CD8-positive, alpha-beta memory T cell (primary cell): ENCODE results near the gene CARS1. TPM values are rescaled to one million over a fixed set of nuclear protein-coding genes. Genes with fewer than 3 reads are reported as not detected.

ENCODE experiments used
- CTCF ChIA-PET: fragments of 350-600 bp; sonication (Branson Sonifier 250); formaldehyde crosslinking; loops from one replicate; lab custom pipeline; 2021; ENCODE audit warnings: antibody characterized with exemption; lab: Charles Lee
- POLR2A ChIA-PET: fragments of 350-600 bp; sonication (Branson Sonifier 250); formaldehyde crosslinking; loops from one replicate; lab custom pipeline; 2021; ENCODE audit warnings: antibody characterized with exemption; lab: Charles Lee
- DNase-seq, 5 donors: peaks; one replicate each; pipeline versions ENCODE4 v3.0.0 to v3.0.0-alpha.2; 2020 to 2022; ENCODE audit warnings: mixed read lengths in 1 of 5
- H3K27ac ChIP-seq: one replicate; pipeline ENCODE4 v1.7.0; 2013; ENCODE audit warnings: low read depth, mild to moderate bottlenecking, low read length, moderate library complexity
- H3K27me3 ChIP-seq: 2 replicates; pipeline ENCODE4 v1.7.0; 2013; ENCODE audit warnings: low read length, mild to moderate bottlenecking; ENCODE audit not compliant: insufficient read depth, poor library complexity, severe bottlenecking
- H3K36me3 ChIP-seq: 2 replicates; pipeline ENCODE4 v1.7.0; 2013; ENCODE audit warnings: mild to moderate bottlenecking, low read length, moderate library complexity; ENCODE audit not compliant: insufficient read depth
- H3K4me1 ChIP-seq: 2 replicates; pipeline ENCODE4 v1.7.0; 2013; ENCODE audit warnings: mild to moderate bottlenecking, low read length, moderate library complexity; ENCODE audit not compliant: insufficient read depth
- H3K4me3 ChIP-seq: 2 replicates; pipeline ENCODE4 v1.7.0; 2013; ENCODE audit warnings: mild to moderate bottlenecking, low read length
- H3K9me3 ChIP-seq: 2 replicates; pipeline ENCODE4 v1.7.0; 2013; ENCODE audit warnings: mild to moderate bottlenecking, low read length
- H3K27ac Mint-ChIP-seq, 8 donors: one replicate each; pipeline ENCODE4 v1.8.0; 2020 to 2021; ENCODE audit warnings: mixed read lengths in 8 of 8, mild to moderate bottlenecking in 6 of 8, inconsistent platforms in 3 of 8, moderate library complexity in 3 of 8
- H3K27me3 Mint-ChIP-seq, 2 donors: one replicate each; pipeline ENCODE4 v1.8.0; 2020 to 2021; ENCODE audit warnings: mixed read lengths in 2 of 2, mild to moderate bottlenecking in 1 of 2, moderate library complexity in 1 of 2
- H3K36me3 Mint-ChIP-seq, 3 donors: one replicate each; pipeline ENCODE4 v1.8.0; 2020 to 2021; ENCODE audit warnings: mixed read lengths in 3 of 3, inconsistent platforms in 1 of 3, mild to moderate bottlenecking in 1 of 3
- H3K4me1 Mint-ChIP-seq, 3 donors: one replicate each; pipeline ENCODE4 v1.8.0; 2020 to 2021; ENCODE audit warnings: mixed read lengths in 3 of 3, inconsistent platforms in 1 of 3, mild to moderate bottlenecking in 1 of 3
- H3K4me3 Mint-ChIP-seq, 7 donors: one replicate each; pipeline ENCODE4 v1.8.0; 2020 to 2021; ENCODE audit warnings: mixed read lengths in 7 of 7, mild to moderate bottlenecking in 6 of 7, moderate library complexity in 4 of 7, inconsistent platforms in 2 of 7
- H3K9me3 Mint-ChIP-seq, 5 donors: one replicate each; pipeline ENCODE4 v1.8.0; 2020 to 2022; ENCODE audit warnings: mixed read lengths in 5 of 5, mild to moderate bottlenecking in 3 of 5, moderate library complexity in 2 of 5, inconsistent platforms in 1 of 5
- polyA plus RNA-seq: library from polyadenylated mRNA; unstranded; fragments of 300-500 nt; fragmentation: Illumina TruSeq; gene quantifications from one replicate; pipeline ENCODE4 v1.2.3, GENCODE V29; 2021
- total RNA-seq, 2 experiments: library from RNA; stranded (reverse); gene quantifications; one replicate each; pipeline ENCODE4 v1.2.3, GENCODE V29; 2021

The CARS1 gene
- total and polyA plus RNA-seq, 3 experiments from 2014 or later: 43.4 to 83.3 (median 81.2) TPM

GRCh38 chr11:3044004-3044403, 13.2 kb downstream of the CARS1 start:
- Mint-ChIP-seq H3K27me3 (no peaks in the 10 kb centered on the region), H3K4me3 (no peak overlapping the region), H3K27ac (peak overlapping the region in 4 of 8 donors; percentile 1 to 63 (median 36)), H3K9me3 (no peaks in the 10 kb centered on the region), H3K36me3 (peaks cover 6 to 73% (median 14%) of the 10 kb centered on the region in 3 donors), H3K4me1 (peaks cover 0 to 25% (median 12%) of the 10 kb centered on the region in 3 donors)
- Histone ChIP-seq H3K27ac (no peak overlapping the region), H3K27me3 (no peaks in the 10 kb centered on the region), H3K4me3 (no peak overlapping the region), H3K36me3 (peaks cover 21% of the 10 kb centered on the region), H3K9me3 (no peaks in the 10 kb centered on the region), H3K4me1 (no peaks in the 10 kb centered on the region)
- ChIA-PET CTCF (interaction anchor here (0.8 to 0.9 kb wide), 2 partner anchors 13 to 46 kb away, joined by 3 read pairs; partner anchors contain the start of gene CARS1), POLR2A (no interaction called here)
- peak in 1 of 5 donors; percentile 18 for DNase-seq

DNA sequence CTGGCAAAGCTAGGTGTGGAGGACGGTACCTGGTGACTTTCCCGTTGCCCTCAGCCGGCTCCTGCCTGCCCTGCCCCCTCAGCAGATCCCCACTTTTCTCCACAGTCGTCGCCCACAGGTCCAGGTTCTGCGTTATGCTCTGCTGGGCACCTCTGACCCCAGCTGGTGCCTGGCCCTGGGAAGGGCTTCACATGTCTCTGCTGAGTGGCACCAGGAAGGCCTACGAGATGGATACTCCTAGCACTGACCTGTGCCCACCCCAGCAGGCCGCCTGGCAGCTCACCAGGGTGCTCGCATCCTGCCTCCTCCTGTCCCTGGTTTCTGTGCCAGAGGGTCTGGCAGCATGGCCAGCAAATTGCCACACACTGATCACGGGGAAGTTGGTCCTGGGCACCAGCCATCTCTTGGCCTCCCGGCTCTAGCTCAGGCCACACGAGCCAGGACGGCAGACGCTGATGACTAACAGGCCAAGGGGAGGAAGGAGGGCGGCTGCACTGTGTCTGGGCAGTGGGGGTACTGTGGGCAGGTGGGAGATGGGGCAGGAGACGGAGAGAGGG, 13.8 kb downstream of the CARS1 start:
- no peaks in the 10 kb centered on the region for H3K27me3 ChIP-seq
- no peak overlapping the region for H3K4me3 ChIP-seq
- no peak overlapping the region for H3K4me3 Mint-ChIP-seq
- H3K9me3 Mint-ChIP-seq: no peaks in the 10 kb centered on the region
- H3K36me3 Mint-ChIP-seq: peaks cover 6 to 78% (median 15%) of the 10 kb centered on the region in 3 donors
- H3K4me1 Mint-ChIP-seq: peaks cover 0 to 20% (median 10%) of the 10 kb centered on the region in 3 donors
- peaks cover 28% of the 10 kb centered on the region for H3K36me3 ChIP-seq
- peak in 1 of 5 donors; percentile 11 for DNase-seq
- H3K27ac Mint-ChIP-seq: peak overlapping the region in 4 of 8 donors; percentile 1 to 76 (median 58)
- POLR2A ChIA-PET: no interaction called here
- H3K4me1 ChIP-seq: no peaks in the 10 kb centered on the region
- H3K27ac ChIP-seq: no peak overlapping the region
- CTCF ChIA-PET: interaction anchor here (0.7 to 0.9 kb wide), 3 partner anchors 14 to 46 kb away, joined by 3 read pairs; partner anchors contain the start of gene CARS1
- no peaks in the 10 kb centered on the region for H3K27me3 Mint-ChIP-seq
- no peaks in the 10 kb centered on the region for H3K9me3 ChIP-seq

GRCh38 chr11:3042496-3043314, 14.5 kb downstream of the CARS1 start:
- ChIA-PET CTCF (interaction anchor here (0.7 kb wide), 1 partner anchor 28 kb away, joined by 3 read pairs; no protein-coding TSS in a partner anchor), POLR2A (no interaction called here)
- DNase-seq: peak in 1 of 5 donors; percentile 22
- Mint-ChIP-seq H3K9me3 (no peaks in the 10 kb centered on the region), H3K4me1 (peaks cover 6 to 21% (median 12%) of the 10 kb centered on the region in 3 donors), H3K36me3 (peaks cover 6 to 85% (median 18%) of the 10 kb centered on the region in 3 donors), H3K4me3 (no peak overlapping the region), H3K27ac (peak overlapping the region in 4 of 8 donors; percentile 8 to 92 (median 70)), H3K27me3 (no peaks in the 10 kb centered on the region)
- Histone ChIP-seq H3K27me3 (no peaks in the 10 kb centered on the region), H3K4me3 (no peak overlapping the region), H3K36me3 (peaks cover 34% of the 10 kb centered on the region), H3K4me1 (peaks cover 6% of the 10 kb centered on the region), H3K9me3 (no peaks in the 10 kb centered on the region), H3K27ac (no peak overlapping the region)

GRCh38 chr11:3041699-3042441, 15.4 kb downstream of the CARS1 start:
- CTCF ChIA-PET: no interaction called here
- Histone ChIP-seq H3K4me1 (peaks cover 14% of the 10 kb centered on the region), H3K27me3 (no peaks in the 10 kb centered on the region), H3K9me3 (no peaks in the 10 kb centered on the region), H3K4me3 (no peak overlapping the region), H3K27ac (no peak overlapping the region), H3K36me3 (peaks cover 38% of the 10 kb centered on the region)
- peak overlapping the region in 2 of 8 donors; percentile 64 to 88 for H3K27ac Mint-ChIP-seq
- peak in 1 of 5 donors; percentile 12 for DNase-seq
- H3K36me3 Mint-ChIP-seq: peaks cover 6 to 89% (median 22%) of the 10 kb centered on the region in 3 donors
- no peak overlapping the region for H3K4me3 Mint-ChIP-seq
- H3K27me3 Mint-ChIP-seq: no peaks in the 10 kb centered on the region
- H3K4me1 Mint-ChIP-seq: peaks cover 12 to 29% (median 19%) of the 10 kb centered on the region in 3 donors
- POLR2A ChIA-PET: no interaction called here
- H3K9me3 Mint-ChIP-seq: no peaks in the 10 kb centered on the region

GRCh38 chr11:3040881-3041280, 16.3 kb downstream of the CARS1 start:
- Mint-ChIP-seq H3K36me3 (peaks cover 9 to 90% (median 30%) of the 10 kb centered on the region in 3 donors), H3K27me3 (no peaks in the 10 kb centered on the region), H3K4me1 (peaks cover 21 to 38% (median 25%) of the 10 kb centered on the region in 3 donors), H3K27ac (no peak overlapping the region), H3K9me3 (no peaks in the 10 kb centered on the region), H3K4me3 (no peak overlapping the region)
- H3K4me3 ChIP-seq: no peak overlapping the region
- ChIA-PET CTCF (no interaction called here), POLR2A (no interaction called here)
- peaks cover 14% of the 10 kb centered on the region for H3K4me1 ChIP-seq
- no peaks in the 10 kb centered on the region for H3K9me3 ChIP-seq
- no peak overlapping the region for H3K27ac ChIP-seq
- peaks cover 38% of the 10 kb centered on the region for H3K36me3 ChIP-seq
- DNase-seq: peak in 1 of 5 donors; percentile 9
- no peaks in the 10 kb centered on the region for H3K27me3 ChIP-seq

DNA sequence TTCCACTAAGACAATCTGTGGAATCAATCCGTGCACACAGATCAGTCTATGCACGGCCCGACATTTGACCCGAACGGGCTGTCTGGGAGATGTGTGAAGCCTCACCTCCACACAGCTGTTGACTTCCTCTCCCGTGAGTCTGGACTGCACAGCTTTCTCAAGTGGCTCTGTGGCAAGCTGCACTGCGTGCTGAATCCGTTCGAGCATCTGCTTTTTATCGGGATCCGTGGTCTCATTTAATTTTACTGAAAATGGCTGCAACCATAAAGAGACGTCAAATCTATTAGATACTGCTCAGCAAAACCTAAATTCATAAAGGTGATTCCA, 19.3 kb downstream of the CARS1 start:
- H3K27me3 ChIP-seq: no peaks in the 10 kb centered on the region
- no peaks in the 10 kb centered on the region for H3K9me3 Mint-ChIP-seq
- peaks cover 21 to 25% (median 25%) of the 10 kb centered on the region in 3 donors for H3K4me1 Mint-ChIP-seq
- DNase-seq: no peak
- H3K4me3 Mint-ChIP-seq: peak overlapping the region in 1 of 7 donors; percentile 12
- H3K4me3 ChIP-seq: no peak overlapping the region
- H3K36me3 ChIP-seq: peaks cover 45% of the 10 kb centered on the region
- ChIA-PET CTCF (interaction anchor here (0.9 to 2.3 kb wide), 9 partner anchors 12 to 618 kb away, joined by 3 to 20 read pairs (median 4); no protein-coding TSS in a partner anchor), POLR2A (interaction anchor here (1.1 to 1.5 kb wide), 2 partner anchors 46 to 54 kb away, joined by 3 to 5 read pairs; partner anchors contain the start of gene NAP1L4)
- H3K36me3 Mint-ChIP-seq: peaks cover 9 to 90% (median 32%) of the 10 kb centered on the region in 3 donors
- peak overlapping the region in 4 of 8 donors; percentile 21 to 63 (median 42) for H3K27ac Mint-ChIP-seq
- no peaks in the 10 kb centered on the region for H3K9me3 ChIP-seq
- no peak overlapping the region for H3K27ac ChIP-seq
- no peaks in the 10 kb centered on the region for H3K27me3 Mint-ChIP-seq
- H3K4me1 ChIP-seq: peaks cover 14% of the 10 kb centered on the region

DNA sequence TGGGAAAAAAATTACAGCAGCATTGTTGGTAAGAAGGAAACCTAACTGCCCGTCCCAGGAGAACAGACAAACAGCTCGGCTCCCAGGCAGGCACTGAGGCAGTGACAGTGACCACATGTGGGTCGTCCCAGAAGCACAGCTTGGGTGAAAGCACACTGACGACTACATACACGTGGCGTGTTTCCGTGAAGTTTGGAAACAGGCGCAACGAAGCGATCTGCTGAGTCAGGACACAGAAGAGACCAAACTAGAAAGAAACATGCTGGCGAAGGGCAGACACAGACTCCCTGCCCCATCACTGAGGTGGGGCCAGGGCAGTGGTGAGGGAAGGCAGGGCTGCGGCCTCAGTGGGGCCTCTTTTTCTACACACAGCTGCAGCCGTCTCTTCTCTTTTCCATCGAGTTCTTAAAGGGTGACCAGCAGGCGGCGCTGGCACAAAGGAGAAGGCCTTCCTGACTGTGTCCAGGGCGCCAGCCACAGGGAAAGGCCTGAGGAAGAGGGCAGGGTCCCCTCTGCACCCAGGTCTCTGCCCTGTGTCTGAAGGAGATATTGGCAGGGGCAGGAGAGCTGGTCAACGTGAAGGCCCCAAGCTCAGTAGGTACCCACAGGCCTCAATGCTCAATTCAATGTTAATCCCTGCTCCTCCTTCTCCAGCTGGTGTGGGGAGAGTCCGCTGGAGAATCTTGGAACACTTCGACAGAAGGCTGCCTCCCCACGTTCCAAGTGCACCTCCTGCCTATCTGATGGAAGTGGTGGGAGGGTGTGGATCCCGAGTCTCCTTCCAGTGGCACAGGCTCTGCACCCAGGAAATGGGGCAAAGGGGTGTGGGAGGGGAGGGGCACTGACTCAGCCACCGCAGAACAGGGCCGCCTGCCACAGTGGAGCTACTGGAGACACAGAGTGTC, 19.9 kb downstream of the CARS1 start:
- Histone ChIP-seq H3K36me3 (peaks cover 49% of the 10 kb centered on the region), H3K4me3 (no peak overlapping the region), H3K27ac (no peak overlapping the region), H3K9me3 (no peaks in the 10 kb centered on the region), H3K27me3 (no peaks in the 10 kb centered on the region), H3K4me1 (peaks cover 14% of the 10 kb centered on the region)
- peaks cover 13 to 90% (median 32%) of the 10 kb centered on the region in 3 donors for H3K36me3 Mint-ChIP-seq
- H3K9me3 Mint-ChIP-seq: no peaks in the 10 kb centered on the region
- peak overlapping the region in 1 of 7 donors; percentile 65 for H3K4me3 Mint-ChIP-seq
- ChIA-PET CTCF (interaction anchor here (0.9 to 2.3 kb wide), 9 partner anchors 12 to 617 kb away, joined by 3 to 20 read pairs (median 4); no protein-coding TSS in a partner anchor), POLR2A (interaction anchor here (1.1 to 1.5 kb wide), 2 partner anchors 45 to 54 kb away, joined by 3 to 5 read pairs; partner anchors contain the start of gene NAP1L4)
- H3K4me1 Mint-ChIP-seq: peaks cover 24 to 25% (median 24%) of the 10 kb centered on the region in 3 donors
- H3K27ac Mint-ChIP-seq: peak overlapping the region in 6 of 8 donors; percentile 63 to 89 (median 74)
- H3K27me3 Mint-ChIP-seq: no peaks in the 10 kb centered on the region
- DNase-seq: peak in 4 of 5 donors; percentile 28 to 57 (median 33)
